Suprapubic skin (tissue), 3 donors: Measurements from ENCODE around the gene DPH7.

Source experiments
- CTCF ChIP-seq, 2 donors: fragments of 200-600 bp in 1 of 2; fragments of 450-650 bp in 1 of 2; sonication (generic) in 1 of 2; IDR thresholded peaks; one replicate each; pipeline ENCODE4 v1.5.1; 2016 to 2019; ENCODE audit warnings: antibody characterized with exemption in 2 of 2, mild to moderate bottlenecking in 1 of 2, moderate library complexity in 1 of 2
- POLR2A ChIP-seq, 2 donors: fragments of 450-650 bp; IDR thresholded peaks; one replicate each; pipeline ENCODE4 v1.6.1; 2017; ENCODE audit warnings: antibody characterized with exemption in 2 of 2, mild to moderate bottlenecking in 2 of 2, moderate library complexity in 2 of 2

- TF ChIP-seq POLR2A (IDR thresholded peaks at IDR 0.05) (no peak), CTCF (IDR thresholded peaks at IDR 0.05) (peak in 1 of 2 donors; percentile 12)
Observed at GRCh38 chr9:137582286-137582860, 3.6 kb upstream of the DPH7 start.
